Activated CD8-positive, alpha-beta memory T cell treated with anti-CD3 and anti-CD28 coated beads for 48 hours (primary cell): Measurements from ENCODE around the gene ABCD2.
"Not testable (repeated sequence)": the region's sequence is repeated elsewhere in the genome, so short reads cannot be mapped to it uniquely, and the experiment has no call there.

Experiments used
- DNase-seq, 3 experiments: peaks; one replicate each; pipeline ENCODE4 v3.0.0-alpha.2; 2020; ENCODE audit warnings: low read depth in 2 of 3, low spot score in 2 of 3

Gene ABCD2

GRCh38 chr12:39544211-39544610 is 75.4 kb downstream of the ABCD2 start:
- DNase-seq, result not testable (repeated sequence)

GRCh38 chr12:39541471-39541870 is 78.1 kb downstream of the ABCD2 start:
- DNase-seq, result no peak

- no peak for DNase-seq
These were observed 80.9 kb downstream of the ABCD2 start for GRCh38 chr12:39538679-39539104.

- no peak for DNase-seq
These were observed 85.7 kb downstream of the ABCD2 start for GRCh38 chr12:39533951-39534350.

GRCh38 chr12:39532448-39532847 is 87.2 kb downstream of the ABCD2 start:
- DNase-seq, result no peak

- no peak for DNase-seq
These were observed 92.6 kb downstream of the ABCD2 start for GRCh38 chr12:39526974-39527373.

- not testable (repeated sequence) for DNase-seq
These were observed 97.4 kb downstream of the ABCD2 start for GRCh38 chr12:39522167-39522566.

GRCh38 chr12:39510001-39510400 is 109.6 kb downstream of the ABCD2 start:
- no peak for DNase-seq

GRCh38 chr12:39505554-39505953 is 114.0 kb downstream of the ABCD2 start:
- no peak for DNase-seq

- no peak for DNase-seq
These were observed 114.6 kb downstream of the ABCD2 start for GRCh38 chr12:39505023-39505422.

- DNase-seq, result no peak
These were observed 116.2 kb downstream of the ABCD2 start for GRCh38 chr12:39503439-39503838.

- no peak for DNase-seq
These were observed 116.9 kb downstream of the ABCD2 start for GRCh38 chr12:39502726-39503125.
